ENCODE data around the gene HDGFL2.

The HDGFL2 gene

DNA sequence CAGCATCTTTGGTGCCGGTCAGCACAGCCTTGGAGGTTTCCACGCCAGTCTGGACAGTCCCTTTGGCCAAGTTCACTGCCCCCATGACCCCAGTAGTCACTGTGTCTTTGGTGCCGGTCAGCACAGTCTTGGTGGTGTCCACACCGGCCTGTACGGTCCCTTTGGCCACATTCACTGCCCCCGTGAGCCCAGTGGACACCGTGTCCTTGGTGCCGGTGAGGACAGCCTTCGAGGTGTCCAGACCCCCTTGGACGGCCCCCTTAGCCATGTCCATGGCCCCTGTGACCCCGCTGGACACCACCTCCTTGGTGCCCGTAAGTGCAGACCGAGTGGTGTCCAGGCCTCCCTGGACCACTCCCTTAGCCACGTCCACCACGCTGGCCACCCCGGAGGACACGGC lies 41.2 kb downstream of the HDGFL2 start:
- no peak for ATAC-seq (replicated peaks)
- Mint-ChIP-seq H3K9me3 (no peaks in the 10 kb centered on the region), H3K36me3 (ENCODE audit: insufficient read depth) (no peaks in the 10 kb centered on the region), H3K4me1 (ENCODE audit: low read depth in 2 of 2) (no peaks in the 10 kb centered on the region), H3K27ac (no peak overlapping the region), H3K27me3 (peaks cover 0 to 5% of the 10 kb centered on the region in 2 donors), H3K4me3 (no peak overlapping the region)
- DNase-seq, result no peak

- Mint-ChIP-seq H3K36me3 (ENCODE audit: insufficient read depth) (no peaks in the 10 kb centered on the region), H3K27me3 (peaks cover 12 to 23% of the 10 kb centered on the region in 2 donors), H3K4me3 (no peak overlapping the region), H3K4me1 (ENCODE audit: low read depth in 2 of 2) (no peaks in the 10 kb centered on the region), H3K27ac (no peak overlapping the region), H3K9me3 (no peaks in the 10 kb centered on the region)
- DNase-seq (no peak), ATAC-seq (replicated peaks) (no peak)
Observed at GRCh38 chr19:4515732-4516131, 43.6 kb downstream of the HDGFL2 start.

DNA sequence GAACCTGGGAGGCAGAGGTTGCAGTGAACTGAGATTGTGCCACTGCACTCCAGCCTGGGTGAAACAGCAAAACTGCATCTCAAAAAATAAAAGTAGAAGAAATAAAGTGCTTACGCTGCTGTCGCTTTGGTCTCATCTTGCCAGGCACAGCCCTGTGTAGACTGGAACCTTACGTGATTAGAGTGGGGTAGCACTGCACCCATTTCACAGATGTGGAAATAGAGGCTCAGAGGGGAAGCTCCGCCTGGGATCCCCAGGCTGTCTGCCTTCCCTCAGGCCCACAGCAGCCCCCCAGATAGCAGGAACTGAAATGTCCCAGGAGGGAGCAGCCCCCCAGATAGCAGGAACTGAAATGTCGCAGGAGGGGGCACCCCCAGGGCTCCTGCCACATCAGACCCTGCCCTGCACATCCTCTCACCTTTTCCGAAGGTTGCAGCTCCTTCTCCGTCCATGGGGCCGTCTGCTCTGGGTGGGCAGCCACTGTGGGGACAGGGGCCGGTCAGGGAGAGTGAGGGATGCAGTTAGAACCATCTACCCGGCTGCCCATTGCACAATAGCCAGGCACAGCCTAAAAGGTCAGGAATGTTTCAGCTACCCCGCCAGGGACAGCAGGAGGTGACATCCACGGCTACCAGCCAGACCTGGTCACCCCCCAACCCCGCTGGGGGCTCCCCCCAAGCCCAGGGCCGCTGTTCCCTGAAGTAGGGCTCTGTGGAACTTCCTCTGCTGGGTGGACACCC lies 44.3 kb downstream of the HDGFL2 start:
- DNase-seq, result no peak
- H3K4me1 Mint-ChIP-seq (ENCODE audit: low read depth in 2 of 2), result no peaks in the 10 kb centered on the region
- no peak overlapping the region for H3K4me3 Mint-ChIP-seq
- H3K36me3 Mint-ChIP-seq (ENCODE audit: insufficient read depth), result no peaks in the 10 kb centered on the region
- peaks cover 18 to 29% of the 10 kb centered on the region in 2 donors for H3K27me3 Mint-ChIP-seq
- H3K9me3 Mint-ChIP-seq, result no peaks in the 10 kb centered on the region
- no peak overlapping the region for H3K27ac Mint-ChIP-seq
- ATAC-seq (replicated peaks), result no peak

- no peaks in the 10 kb centered on the region for H3K4me1 Mint-ChIP-seq (ENCODE audit: low read depth in 2 of 2)
- DNase-seq (no peak), ATAC-seq (replicated peaks) (no peak)
- peaks cover 21 to 34% of the 10 kb centered on the region in 2 donors for H3K27me3 Mint-ChIP-seq
- H3K9me3 Mint-ChIP-seq, result no peaks in the 10 kb centered on the region
- H3K27ac Mint-ChIP-seq, result no peak overlapping the region
- H3K4me3 Mint-ChIP-seq, result no peak overlapping the region
- H3K36me3 Mint-ChIP-seq (ENCODE audit: insufficient read depth), result no peaks in the 10 kb centered on the region
Observed at GRCh38 chr19:4516939-4517300, 44.8 kb downstream of the HDGFL2 start.

GRCh38 chr19:4517451-4518057 lies 45.5 kb downstream of the HDGFL2 start:
- DNase-seq, result no peak
- Mint-ChIP-seq H3K36me3 (ENCODE audit: insufficient read depth) (no peaks in the 10 kb centered on the region), H3K9me3 (no peaks in the 10 kb centered on the region), H3K27ac (no peak overlapping the region), H3K4me3 (no peak overlapping the region), H3K27me3 (peaks cover 21 to 34% of the 10 kb centered on the region in 2 donors), H3K4me1 (ENCODE audit: low read depth in 2 of 2) (no peaks in the 10 kb centered on the region)
- no peak for ATAC-seq (replicated peaks)

- no peak for DNase-seq
- Mint-ChIP-seq H3K36me3 (ENCODE audit: insufficient read depth) (no peaks in the 10 kb centered on the region), H3K9me3 (no peaks in the 10 kb centered on the region), H3K27me3 (peaks cover 21 to 34% of the 10 kb centered on the region in 2 donors), H3K4me1 (ENCODE audit: low read depth in 2 of 2) (no peaks in the 10 kb centered on the region), H3K4me3 (no peak within 1 kb of the TSS), H3K27ac (no peak within 1 kb of the TSS)
- no peak for ATAC-seq (replicated peaks)
Observed at GRCh38 chr19:4518345-4519171, 46.5 kb downstream of the HDGFL2 start, which contains the start of gene PLIN4. Gene PLIN4, minus strand, starts transcription at chr19:4518486. Its CDS starts 214 bp downstream, at chr19:4518272.

DNA sequence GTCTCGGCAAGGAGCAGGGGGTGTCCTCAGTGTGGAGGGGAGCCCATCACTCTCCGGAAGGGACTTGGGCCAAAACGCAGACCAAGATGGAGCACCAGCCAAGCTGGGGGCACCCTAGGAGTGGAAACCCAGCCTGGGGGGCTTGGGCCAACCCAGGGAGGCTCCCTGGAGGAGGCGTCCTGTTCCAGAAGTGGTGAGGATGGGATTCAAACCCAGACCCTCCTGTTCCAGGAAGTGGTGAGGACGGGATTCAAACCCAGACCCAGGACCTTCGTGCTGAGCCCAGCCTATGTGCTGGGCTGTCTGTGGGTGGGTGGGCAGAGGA lies 47.0 kb downstream of the HDGFL2 start:
- H3K4me1 Mint-ChIP-seq (ENCODE audit: low read depth in 2 of 2), result no peaks in the 10 kb centered on the region
- ATAC-seq (replicated peaks), result no peak
- no peak for DNase-seq
- H3K36me3 Mint-ChIP-seq (ENCODE audit: insufficient read depth), result no peaks in the 10 kb centered on the region
- H3K4me3 Mint-ChIP-seq, result no peak overlapping the region
- H3K27ac Mint-ChIP-seq, result no peak overlapping the region
- peaks cover 21 to 34% of the 10 kb centered on the region in 2 donors for H3K27me3 Mint-ChIP-seq
- H3K9me3 Mint-ChIP-seq, result no peaks in the 10 kb centered on the region

DNA sequence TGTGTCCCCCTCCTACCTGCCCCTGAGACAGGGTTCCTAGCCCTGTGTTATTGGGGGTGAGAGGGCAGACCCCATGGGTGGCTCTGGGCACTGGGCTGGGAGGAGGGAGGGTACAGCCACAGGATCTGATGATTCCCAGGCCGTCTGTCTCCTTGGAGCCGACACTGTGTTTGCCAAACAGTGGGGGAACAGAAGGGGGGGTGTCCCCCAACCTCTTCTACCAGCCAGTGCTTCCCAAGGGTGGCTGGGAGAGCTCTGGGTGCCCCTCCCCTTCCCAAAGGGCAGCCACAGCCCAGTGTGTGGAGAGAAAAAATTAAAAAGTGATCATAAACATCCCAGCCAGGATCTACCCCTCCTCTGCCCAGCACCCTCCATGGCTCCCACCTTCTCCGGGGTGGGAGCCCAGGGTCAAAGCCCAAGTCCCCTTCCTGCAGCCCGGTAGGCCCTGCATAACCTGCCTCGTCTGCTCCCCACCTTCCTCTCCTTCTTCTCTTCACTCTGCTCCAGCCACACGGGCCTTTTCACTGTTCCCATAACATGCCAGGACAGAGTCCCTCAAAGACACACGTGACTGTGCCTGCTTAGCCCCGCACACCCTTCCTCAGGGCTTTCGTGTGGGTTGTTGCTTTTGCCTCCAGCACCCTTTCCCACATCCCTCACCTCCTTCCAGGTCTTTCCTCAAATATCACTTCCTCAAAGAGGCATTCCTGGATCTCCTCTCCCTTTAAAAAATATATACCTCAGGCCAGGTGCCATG lies 47.6 kb downstream of the HDGFL2 start:
- Mint-ChIP-seq H3K4me3 (no peak overlapping the region), H3K36me3 (ENCODE audit: insufficient read depth) (no peaks in the 10 kb centered on the region), H3K27me3 (peaks cover 21 to 34% of the 10 kb centered on the region in 2 donors), H3K9me3 (no peaks in the 10 kb centered on the region), H3K27ac (no peak overlapping the region), H3K4me1 (ENCODE audit: low read depth in 2 of 2) (no peaks in the 10 kb centered on the region)
- ATAC-seq (replicated peaks) (no peak), DNase-seq (no peak)

GRCh38 chr19:4521170-4521887 lies 49.2 kb downstream of the HDGFL2 start:
- peaks cover 21 to 34% of the 10 kb centered on the region in 2 donors for H3K27me3 Mint-ChIP-seq
- H3K27ac Mint-ChIP-seq, result peak overlapping the region in 1 of 2 donors; percentile 28
- H3K4me1 Mint-ChIP-seq (ENCODE audit: low read depth in 2 of 2), result no peaks in the 10 kb centered on the region
- no peaks in the 10 kb centered on the region for H3K36me3 Mint-ChIP-seq (ENCODE audit: insufficient read depth)
- ATAC-seq (replicated peaks), result no peak
- H3K9me3 Mint-ChIP-seq, result no peaks in the 10 kb centered on the region
- no peak for DNase-seq
- no peak overlapping the region for H3K4me3 Mint-ChIP-seq

DNA sequence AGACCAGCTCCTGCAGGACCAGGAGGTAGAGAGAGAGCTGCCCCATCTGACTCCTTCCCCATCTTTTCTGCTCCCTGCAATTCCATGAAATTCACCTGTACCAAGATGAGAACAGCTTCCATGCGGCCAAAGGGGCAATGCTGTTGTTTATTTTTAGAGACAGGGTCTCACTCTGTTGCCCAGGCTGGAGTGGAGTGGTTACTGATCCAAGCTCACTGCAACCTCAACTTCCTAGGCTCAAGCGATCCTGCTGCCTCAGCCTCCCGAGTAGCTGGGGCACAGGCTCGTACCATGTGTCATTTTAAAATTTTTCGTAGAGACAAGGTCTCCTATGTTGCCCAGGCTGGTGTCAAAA lies 49.8 kb downstream of the HDGFL2 start:
- H3K9me3 Mint-ChIP-seq, result no peaks in the 10 kb centered on the region
- no peaks in the 10 kb centered on the region for H3K4me1 Mint-ChIP-seq (ENCODE audit: low read depth in 2 of 2)
- no peak for DNase-seq
- H3K27me3 Mint-ChIP-seq, result peaks cover 21 to 34% of the 10 kb centered on the region in 2 donors
- no peak overlapping the region for H3K4me3 Mint-ChIP-seq
- H3K27ac Mint-ChIP-seq, result peak overlapping the region in 1 of 2 donors; percentile 28
- H3K36me3 Mint-ChIP-seq (ENCODE audit: insufficient read depth), result no peaks in the 10 kb centered on the region
- ATAC-seq (replicated peaks), result no peak

DNA sequence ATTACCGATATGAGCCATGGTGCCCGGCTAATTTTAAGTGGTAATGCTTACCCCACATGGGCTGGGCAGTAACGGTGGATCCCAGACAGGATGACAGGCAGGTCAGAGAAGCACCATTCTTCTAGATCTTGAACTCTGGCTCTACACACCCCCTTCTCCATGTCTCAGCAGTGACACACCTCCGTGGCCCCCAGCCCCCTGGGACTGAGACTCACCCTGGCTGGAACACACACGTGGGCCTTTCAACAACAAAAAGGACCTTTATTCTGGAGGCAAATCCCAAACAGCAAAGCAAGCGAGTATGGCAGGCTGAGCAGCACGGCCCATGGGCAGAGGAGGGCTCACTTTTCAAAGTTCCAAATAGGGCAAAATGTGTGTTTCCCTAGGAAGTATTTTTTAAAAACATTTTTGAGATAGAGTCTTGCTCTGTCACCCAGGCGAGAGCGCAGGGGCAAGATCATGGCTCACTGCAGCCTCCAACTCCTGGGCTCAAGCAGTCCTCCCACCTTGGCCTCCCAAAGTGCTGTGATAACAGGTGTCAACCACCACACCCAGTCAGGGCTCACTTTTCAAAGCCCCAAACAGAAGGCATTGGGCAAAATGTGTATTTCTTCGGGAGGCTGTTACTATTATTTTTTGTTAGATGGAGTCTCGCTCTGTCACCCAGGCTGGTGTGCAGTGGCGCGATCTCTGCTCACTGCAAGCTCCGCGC lies 50.4 kb downstream of the HDGFL2 start:
- no peaks in the 10 kb centered on the region for H3K4me1 Mint-ChIP-seq (ENCODE audit: low read depth in 2 of 2)
- H3K27me3 Mint-ChIP-seq, result peaks cover 21 to 34% of the 10 kb centered on the region in 2 donors
- no peak for ATAC-seq (replicated peaks)

GRCh38 chr19:4523306-4524110 lies 51.4 kb downstream of the HDGFL2 start:
- no peaks in the 10 kb centered on the region for H3K9me3 Mint-ChIP-seq
- no peaks in the 10 kb centered on the region for H3K36me3 Mint-ChIP-seq (ENCODE audit: insufficient read depth)
- H3K4me1 Mint-ChIP-seq (ENCODE audit: low read depth in 2 of 2), result no peaks in the 10 kb centered on the region
- peaks cover 20 to 26% of the 10 kb centered on the region in 2 donors for H3K27me3 Mint-ChIP-seq
- no peak for DNase-seq
- no peak for ATAC-seq (replicated peaks)
- H3K4me3 Mint-ChIP-seq, result no peak overlapping the region
- H3K27ac Mint-ChIP-seq, result no peak overlapping the region

More for the DNA sequence above, 50.4 kb downstream of the HDGFL2 start:
- Mint-ChIP-seq H3K27ac (no peak overlapping the region), H3K9me3 (no peaks in the 10 kb centered on the region), H3K36me3 (ENCODE audit: insufficient read depth) (no peaks in the 10 kb centered on the region), H3K4me3 (no peak overlapping the region)
- DNase-seq, result no peak
